Measurements from ENCODE around the gene KIAA1210.
"Not testable (repeated sequence)": the region's sequence is repeated elsewhere in the genome, so short reads cannot be mapped to it uniquely, and the experiment has no call there.

Gene KIAA1210

DNA sequence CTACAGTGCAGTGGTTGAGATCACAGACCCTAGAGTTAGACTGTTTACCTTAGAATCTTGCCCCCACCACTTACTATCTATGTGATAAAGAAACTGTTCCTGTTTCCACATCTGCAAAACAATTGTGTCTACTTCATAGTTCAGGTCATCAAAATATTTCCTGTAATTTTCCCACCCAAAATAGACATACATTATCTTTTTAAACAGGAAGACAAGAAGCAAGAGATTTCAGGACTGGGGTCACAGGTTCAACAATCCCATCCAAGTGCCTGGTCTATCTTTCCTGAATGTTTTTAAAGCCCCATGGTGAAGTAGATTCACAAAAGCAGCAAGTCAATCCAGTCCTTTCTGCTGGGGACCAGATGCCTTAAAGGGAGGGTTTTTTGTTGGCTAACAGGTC is 96.6 kb downstream of the KIAA1210 start:
- no peak for DNase-seq

GRCh38 chrX:119029656-119030055 is 98.0 kb downstream of the KIAA1210 start:
- DNase-seq: not testable (repeated sequence)

DNA sequence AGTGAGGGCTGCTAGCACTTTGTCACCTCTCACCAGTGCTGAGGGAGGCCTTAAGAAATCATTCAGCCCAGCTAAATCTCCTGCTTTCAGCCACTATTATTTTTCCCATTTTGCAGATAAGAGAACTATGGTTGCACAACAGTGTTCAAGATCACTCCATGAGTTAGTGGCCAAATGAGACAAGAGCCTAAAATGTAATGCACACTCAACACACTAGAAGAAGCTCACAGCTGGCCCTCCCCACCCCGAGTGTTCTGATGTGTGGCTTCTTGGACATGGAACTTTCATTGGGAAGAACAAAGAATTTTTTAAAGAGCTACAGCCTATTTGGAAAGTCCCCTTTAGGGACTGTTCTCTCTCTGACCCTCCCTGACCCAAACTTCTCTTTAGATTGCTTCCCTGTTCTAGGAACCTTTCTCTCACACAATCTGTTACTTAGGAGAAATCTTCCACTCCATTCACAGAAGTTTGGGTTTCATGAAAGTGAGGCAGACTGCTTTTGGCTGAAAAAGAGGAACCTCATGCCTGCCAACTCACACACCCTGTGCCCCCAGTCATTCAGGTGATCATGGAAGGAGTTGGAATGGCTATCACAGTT is 98.8 kb downstream of the KIAA1210 start:
- DNase-seq: no peak

All from DMS79 (cell line).